GM12878 (cell line): ENCODE data around the gene NEFH. TPM values are rescaled to one million over a fixed set of nuclear protein-coding genes. Genes with fewer than 3 reads are reported as not detected.

Source experiments
- ATAC-seq: fragments of 200-7000 bp; cut with Tn5 transposase; 3 replicates; pipeline ENCODE4 v1.9.1; 2020; ENCODE audit warnings: mild to moderate bottlenecking, moderate library complexity
- BruUV-seq: library from RNA; stranded (reverse); fragments of 400-500 nt; replicated peaks from 2 replicates; lab custom pipeline; 2021; lab: Mats Ljungman, UMichigan
- CTCF ChIA-PET: fragments of 300-600 bp; sonication (Branson Sonifier 250); formaldehyde crosslinking; extraction: SDS; loops from one replicate; lab custom pipeline; 2021; ENCODE audit warnings: inconsistent platforms; lab: Yijun Ruan, JAX
- POLR2A ChIA-PET: fragments of 350-600 bp; formaldehyde crosslinking; extraction: SDS; loops from one replicate; lab custom pipeline; 2021; ENCODE audit warnings: inconsistent platforms; lab: Charles Lee
- RAD21 ChIA-PET: fragments of 300-600 bp; sonication (Branson Sonifier 250); formaldehyde crosslinking; loops from one replicate; lab custom pipeline; 2023; ENCODE audit warnings: antibody characterized with exemption; ENCODE audit not compliant: unreplicated experiment; lab: Charles Lee
- SMC1A ChIA-PET: fragments of 300-600 bp; sonication (Branson Sonifier 250); formaldehyde crosslinking; loops from one replicate; lab custom pipeline; 2023; ENCODE audit not compliant: unreplicated experiment, uncharacterized antibody; lab: Charles Lee
- DNase-seq: peaks from one replicate; pipeline ENCODE4 v3.0.0-alpha.2; 2011; ENCODE audit warnings: low read depth, low spot score
- FAIRE-seq: peaks from 3 replicates; lab custom pipeline; 2011; peaks lifted over from hg19 to GRCh38; lab: Jason Lieb, UNC
- H2AFZ ChIP-seq: 2 replicates; pipeline ENCODE4 v1.6.0; 2011; ENCODE audit warnings: low read depth, low read length, control low read depth; ENCODE audit not compliant: control insufficient read depth
- H3K27ac ChIP-seq: 2 replicates; pipeline ENCODE4 v1.5.1; 2011; ENCODE audit warnings: control low read depth; ENCODE audit not compliant: control insufficient read depth, insufficient read depth
- H3K27me3 ChIP-seq, 2 experiments: replicated peaks in 1 of 2; 2 replicates each; pipeline versions ENCODE4 v1.6.0 to v1.6.1; 2011; ENCODE audit warnings: low read length in 1 of 2; ENCODE audit not compliant: control insufficient read depth in 2 of 2, insufficient read depth in 2 of 2
- H3K36me3 ChIP-seq, 2 experiments: 2 replicates each; pipeline ENCODE4 v1.5.1; 2011; ENCODE audit warnings: low read length in 1 of 2; ENCODE audit not compliant: control insufficient read depth in 2 of 2, insufficient read depth in 2 of 2
- H3K4me1 ChIP-seq: 2 replicates; pipeline ENCODE4 v1.6.1; 2011; ENCODE audit warnings: mild to moderate bottlenecking, low read length, moderate library complexity, mixed read lengths; ENCODE audit not compliant: control insufficient read depth, insufficient read depth
- H3K4me2 ChIP-seq: 2 replicates; pipeline ENCODE4 v1.6.0; 2011; ENCODE audit warnings: control low read depth; ENCODE audit not compliant: control insufficient read depth, insufficient read depth
- H3K4me3 ChIP-seq: fragments of 200-600 bp; sonication (generic); 2 replicates; pipeline ENCODE4 v1.5.1; 2016
- H3K79me2 ChIP-seq: 2 replicates; pipeline ENCODE4 v1.6.0; 2011; ENCODE audit warnings: low read length; ENCODE audit not compliant: control insufficient read depth, insufficient read depth
- H3K9ac ChIP-seq: 2 replicates; pipeline ENCODE4 v1.8.0; 2011; ENCODE audit warnings: low read length, control low read depth, mixed read lengths; ENCODE audit not compliant: control insufficient read depth, insufficient read depth
- H3K9me3 ChIP-seq: replicated peaks from 3 replicates; pipeline ENCODE4 v1.5.1; 2011; ENCODE audit warnings: mild to moderate bottlenecking, low read length; ENCODE audit not compliant: control insufficient read depth, insufficient read depth
- H4K20me1 ChIP-seq: 2 replicates; pipeline ENCODE4 v1.6.0; 2011; ENCODE audit not compliant: control insufficient read depth, insufficient read depth
- BACH1 ChIP-seq: fragments of 450-650 bp; IDR thresholded peaks from 2 replicates; pipeline ENCODE4 v1.6.1; 2017; ENCODE audit warnings: mild to moderate bottlenecking, borderline replicate concordance
- CBX3 ChIP-seq: fragments of 200-600 bp; sonication (generic); IDR thresholded peaks from 2 replicates; pipeline ENCODE4 v1.6.1; 2016; ENCODE audit warnings: low read depth, borderline replicate concordance
- E4F1 ChIP-seq: fragments of 450-650 bp; IDR thresholded peaks from 2 replicates; pipeline ENCODE4 v1.6.1; 2018; ENCODE audit warnings: borderline replicate concordance, mild to moderate bottlenecking; ENCODE audit not compliant: partially characterized antibody
- HCFC1 ChIP-seq: fragments of 150-350 bp; IDR thresholded peaks from 2 replicates; pipeline ENCODE4 v1.6.1; 2014; ENCODE audit warnings: low read length
- HDGF ChIP-seq: fragments of 450-650 bp; IDR thresholded peaks from 2 replicates; pipeline ENCODE4 v1.6.1; 2016; ENCODE audit warnings: antibody characterized with exemption
- IKZF1 ChIP-seq: fragments of 450-650 bp; conservative IDR thresholded peaks from 2 replicates; pipeline ENCODE4 v1.6.1; 2017; ENCODE audit warnings: antibody characterized with exemption, mild to moderate bottlenecking
- IRF5 ChIP-seq: fragments of 450-650 bp; IDR thresholded peaks from 2 replicates; pipeline ENCODE4 v1.6.1; 2017; ENCODE audit warnings: borderline replicate concordance
- NR2C1 ChIP-seq: fragments of 450-650 bp; IDR thresholded peaks from 2 replicates; pipeline ENCODE4 v1.6.1; 2017; ENCODE audit warnings: antibody characterized with exemption, mild to moderate bottlenecking, moderate library complexity
- PML ChIP-seq: IDR thresholded peaks from 2 replicates; pipeline ENCODE4 v1.6.1; 2012; ENCODE audit warnings: low read length, inconsistent platforms
- SMARCA5 ChIP-seq: fragments of 450-650 bp; IDR thresholded peaks from 2 replicates; pipeline ENCODE4 v1.6.1; 2017; ENCODE audit warnings: mild to moderate bottlenecking
- SUZ12 ChIP-seq: fragments of 200-600 bp; sonication (generic); IDR thresholded peaks from one replicate; pipeline ENCODE4 v1.6.1; 2018; ENCODE audit warnings: antibody characterized with exemption, mild to moderate bottlenecking; ENCODE audit not compliant: unreplicated experiment
- WGBS: methylation state at CpG from one replicate; pipeline ENCODE4 v1.1.6; 2016; ENCODE audit warnings: low lambda C conversion rate; ENCODE audit not compliant: insufficient replicate concordance, insufficient coverage; ENCODE audit errors: missing lambda C conversion rate; 5-methylcytosine and 5-hydroxymethylcytosine counted together
- in situ Hi-C: fragments of 300-500 bp; cut with MboI; formaldehyde crosslinking; loops from 9 replicates; pipeline ENCODE4 v1.14.3; 2018; ENCODE audit warnings: mixed read lengths
- intact Hi-C: fragments of 100-400 bp; cut with micrococcal nuclease; formaldehyde crosslinking; loops from one replicate; pipeline ENCODE4 v1.14.2; 2022; ENCODE audit not compliant: unreplicated experiment
- polyA plus RNA-seq, 11 experiments: library from polyadenylated mRNA; depleted of rRNA in 4 of 11; unstranded in 6 of 11; stranded (reverse) in 5 of 11; fragments of >200 nt; fragmentation: Nextera tagmentation in 4 of 11; fragmentation: Illumina TruSeq in 1 of 11; extraction: Ambion mirVana in 4 of 11; extraction: Trizol in 1 of 11; gene quantifications; 1 replicate in 1 of 11; 2 replicates in 10 of 11; pipeline versions ENCODE4 v1.2.1 to v1.2.3, GENCODE V29; 2011 to 2016; ENCODE audit warnings: inconsistent platforms in 2 of 11, missing spikeins in 2 of 11, low read depth in 1 of 11
- total RNA-seq, 4 experiments: library from RNA; depleted of rRNA in 3 of 4; stranded (reverse); fragments of >200 nt in 3 of 4; fragmentation: Illumina TruSeq in 1 of 4; extraction: Trizol in 1 of 4; gene quantifications; 2 replicates each; pipeline versions ENCODE4 v1.2.1 to v1.2.3, GENCODE V29; 2013 to 2021

NEFH gene
- total and polyA plus RNA-seq, 10 of the 15 experiments (the other 5 are each of a cell fraction or from before 2014, with no cell fraction given), result 0.02 to 0.25 (median 0.09) TPM

- no peak overlapping the region for H2AFZ ChIP-seq
- FAIRE-seq, result no peak
- TF ChIP-seq SUZ12, result no peak
- TF ChIP-seq HCFC1, result no peak
- TF ChIP-seq SMARCA5, result no peak
- no peak for TF ChIP-seq NR2C1
- TF ChIP-seq HDGF, result no peak
- TF ChIP-seq IRF5, result no peak
- no peak for TF ChIP-seq BACH1
- TF ChIP-seq E4F1, result no peak
- no peak for TF ChIP-seq IKZF1
- no peak for TF ChIP-seq CBX3
- TF ChIP-seq PML, result no peak
- H3K4me3 ChIP-seq, result no peak overlapping the region
- no peaks in the 10 kb centered on the region; the same call in 2 of the 3 replicates for H3K9me3 ChIP-seq
- DNase-seq, result no peak
- no peaks in the 10 kb centered on the region for H3K4me1 ChIP-seq
- H3K27me3 ChIP-seq, result peaks cover 0 to 3% of the 10 kb centered on the region in 2 experiments; a peak in 2 of 4 replicates
- POLR2A ChIA-PET, result no interaction called here
- in situ Hi-C loops, result no loop called here
- H3K27ac ChIP-seq, result no peak overlapping the region
- no TSS peak for BruUV-seq
- no peak for ATAC-seq
- RAD21 ChIA-PET, result no interaction called here
- H4K20me1 ChIP-seq, result no peaks in the 10 kb centered on the region
- WGBS, result 14% methylated on average over 7 of the region's 7 CpGs
- H3K36me3 ChIP-seq, result no peaks in the 10 kb centered on the region
- intact Hi-C loops, result no loop called here
- SMC1A ChIA-PET, result no interaction called here
- no peaks in the 10 kb centered on the region for H3K79me2 ChIP-seq
- H3K9ac ChIP-seq, result no peak overlapping the region
- H3K4me2 ChIP-seq, result no peak overlapping the region
- CTCF ChIA-PET, result interaction anchor here (1.3 kb wide), 1 partner anchor 143 kb away, joined by 3 read pairs; no protein-coding TSS in a partner anchor
Observed at GRCh38 chr22:29482726-29483125, 2.7 kb downstream of the NEFH start.
